NCI-H1048 (cell line): ENCODE measurements around the gene NUMA1.
A peak's percentile ranks its signal among the peaks of the same experiment; 100 is the strongest.

Experiments
- DNase-seq: peaks from one replicate; lab custom pipeline; 2025; lab: John Stamatoyannopoulos, UW

Gene NUMA1, protein sequence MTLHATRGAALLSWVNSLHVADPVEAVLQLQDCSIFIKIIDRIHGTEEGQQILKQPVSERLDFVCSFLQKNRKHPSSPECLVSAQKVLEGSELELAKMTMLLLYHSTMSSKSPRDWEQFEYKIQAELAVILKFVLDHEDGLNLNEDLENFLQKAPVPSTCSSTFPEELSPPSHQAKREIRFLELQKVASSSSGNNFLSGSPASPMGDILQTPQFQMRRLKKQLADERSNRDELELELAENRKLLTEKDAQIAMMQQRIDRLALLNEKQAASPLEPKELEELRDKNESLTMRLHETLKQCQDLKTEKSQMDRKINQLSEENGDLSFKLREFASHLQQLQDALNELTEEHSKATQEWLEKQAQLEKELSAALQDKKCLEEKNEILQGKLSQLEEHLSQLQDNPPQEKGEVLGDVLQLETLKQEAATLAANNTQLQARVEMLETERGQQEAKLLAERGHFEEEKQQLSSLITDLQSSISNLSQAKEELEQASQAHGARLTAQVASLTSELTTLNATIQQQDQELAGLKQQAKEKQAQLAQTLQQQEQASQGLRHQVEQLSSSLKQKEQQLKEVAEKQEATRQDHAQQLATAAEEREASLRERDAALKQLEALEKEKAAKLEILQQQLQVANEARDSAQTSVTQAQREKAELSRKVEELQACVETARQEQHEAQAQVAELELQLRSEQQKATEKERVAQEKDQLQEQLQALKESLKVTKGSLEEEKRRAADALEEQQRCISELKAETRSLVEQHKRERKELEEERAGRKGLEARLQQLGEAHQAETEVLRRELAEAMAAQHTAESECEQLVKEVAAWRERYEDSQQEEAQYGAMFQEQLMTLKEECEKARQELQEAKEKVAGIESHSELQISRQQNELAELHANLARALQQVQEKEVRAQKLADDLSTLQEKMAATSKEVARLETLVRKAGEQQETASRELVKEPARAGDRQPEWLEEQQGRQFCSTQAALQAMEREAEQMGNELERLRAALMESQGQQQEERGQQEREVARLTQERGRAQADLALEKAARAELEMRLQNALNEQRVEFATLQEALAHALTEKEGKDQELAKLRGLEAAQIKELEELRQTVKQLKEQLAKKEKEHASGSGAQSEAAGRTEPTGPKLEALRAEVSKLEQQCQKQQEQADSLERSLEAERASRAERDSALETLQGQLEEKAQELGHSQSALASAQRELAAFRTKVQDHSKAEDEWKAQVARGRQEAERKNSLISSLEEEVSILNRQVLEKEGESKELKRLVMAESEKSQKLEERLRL (N-terminal part only)

DNA sequence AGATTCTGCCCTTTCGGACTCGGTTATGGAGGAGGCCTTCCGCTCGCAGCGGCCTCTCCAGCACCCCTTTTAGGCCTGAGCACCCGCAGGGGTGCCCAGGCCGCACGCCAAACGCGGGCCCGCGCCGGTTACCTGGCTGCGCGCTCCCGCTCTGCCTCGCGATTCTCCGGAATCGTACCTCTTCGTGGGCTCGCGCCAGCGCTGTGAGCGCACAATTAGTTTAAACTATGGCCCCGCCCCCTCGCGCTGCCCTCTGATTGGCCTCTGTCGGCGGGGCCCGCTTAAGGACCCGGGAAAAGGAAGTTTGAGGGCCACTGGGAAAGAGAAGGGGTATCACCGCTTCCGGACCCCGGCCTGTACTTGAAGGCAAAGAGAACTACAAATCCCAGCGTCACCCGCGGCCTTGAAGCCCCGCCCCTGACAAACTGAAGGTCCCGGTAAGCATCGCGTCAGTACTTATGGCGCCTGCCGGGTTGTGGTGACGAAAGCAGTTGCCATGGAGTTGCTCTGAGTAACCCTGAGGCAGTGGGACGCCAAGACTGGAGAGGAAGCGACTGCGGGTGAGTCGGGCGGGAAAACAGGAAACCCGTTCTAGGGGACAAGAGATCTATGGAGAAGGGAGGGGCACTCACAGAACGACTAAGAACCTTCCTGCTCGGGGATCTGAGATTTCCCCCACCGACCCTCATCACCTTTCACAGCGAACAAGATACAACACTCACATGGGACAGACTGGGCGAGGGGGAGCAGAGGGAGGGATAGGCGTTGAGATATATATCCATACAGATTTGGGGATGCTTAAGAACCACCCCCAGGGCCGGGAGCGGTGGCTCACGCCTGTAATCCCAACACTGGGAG is at the start of gene NUMA1, which contains the start of gene LRRC51:
Gene NUMA1 (minus strand): TSS at position 217 of the 858 bp plus-strand sequence. CDS start 44,599 bp downstream, outside the sequence.
Gene LRRC51 (plus strand): TSS at position 525 of the 858 bp plus-strand sequence. CDS start 8,234 bp downstream, outside the sequence.
- DNase-seq = peak; percentile 99

GRCh38 chr11:72129381-72129780 is 49.0 kb upstream of the NUMA1 start:
- DNase-seq = no peak

- DNase-seq = no peak
Measured at GRCh38 chr11:72127923-72128322, 47.6 kb upstream of the NUMA1 start.

- no peak for DNase-seq
Measured at GRCh38 chr11:72125956-72126355, 45.6 kb upstream of the NUMA1 start.

DNA sequence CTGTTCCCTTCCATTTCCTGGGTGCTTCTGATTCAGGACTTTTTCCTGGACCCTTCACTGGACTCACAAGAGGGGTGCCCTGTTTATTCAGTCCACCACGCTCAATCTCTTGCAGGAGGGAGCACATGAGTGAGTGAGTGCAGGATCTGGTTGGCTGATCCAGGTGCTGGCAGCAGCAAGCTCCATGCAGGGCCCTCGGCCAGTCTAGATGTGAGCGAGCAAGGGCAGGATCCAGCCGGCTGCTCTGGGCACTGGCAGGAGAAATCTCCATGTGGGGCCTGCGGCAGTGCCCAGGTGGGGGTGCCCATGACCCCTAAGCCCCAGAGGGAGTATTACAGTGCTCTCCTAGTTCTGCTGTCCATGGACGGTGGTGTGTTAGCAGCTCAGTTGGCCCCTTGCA is 43.7 kb upstream of the NUMA1 start:
- DNase-seq = no peak

DNA sequence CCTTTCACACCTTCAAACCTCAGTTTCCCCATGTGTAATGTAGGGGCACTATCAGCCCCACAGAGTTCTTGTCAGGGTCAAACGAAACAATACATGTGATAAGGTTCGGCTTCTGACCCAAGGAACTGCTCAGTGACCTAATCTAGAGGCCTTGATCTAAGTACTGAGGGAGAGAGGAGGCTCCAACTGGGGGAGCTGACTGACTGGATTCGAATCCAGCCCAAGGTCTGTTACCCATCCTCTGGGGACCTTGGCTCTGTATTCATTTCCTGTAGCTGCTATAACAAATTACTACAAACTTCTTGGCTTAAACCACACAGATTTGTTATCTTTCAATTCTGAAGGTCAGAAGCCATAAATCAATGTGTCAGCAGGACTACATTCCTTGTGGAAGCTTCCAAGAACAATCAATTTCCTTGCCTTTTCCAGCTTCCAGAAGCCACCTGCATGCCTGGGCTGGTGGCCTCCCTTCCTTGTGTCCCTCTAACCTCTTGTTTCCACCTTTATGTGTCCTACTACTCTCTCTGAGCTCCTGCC is 42.8 kb upstream of the NUMA1 start:
- no peak for DNase-seq

- no peak for DNase-seq
Measured at GRCh38 chr11:72122607-72123006, 42.3 kb upstream of the NUMA1 start.

DNA sequence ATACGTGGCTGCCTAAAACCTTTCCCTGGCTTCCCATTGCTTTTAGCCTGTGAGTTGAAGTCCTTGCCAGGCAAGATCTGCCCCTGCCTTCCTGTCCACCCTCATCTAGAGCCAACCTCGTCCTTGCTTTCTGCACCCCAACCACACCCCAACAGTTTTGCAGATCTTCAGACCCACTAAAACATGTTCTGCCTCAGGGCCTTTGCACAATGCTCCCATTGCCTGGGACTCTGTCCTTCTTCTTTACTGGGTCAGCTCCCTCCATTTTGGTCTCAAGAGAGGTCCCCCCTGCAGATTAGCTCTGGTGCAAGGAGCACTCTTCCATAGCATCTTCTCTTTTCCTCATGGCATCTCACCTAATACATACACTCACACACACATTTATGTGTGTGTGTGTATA is 40.6 kb upstream of the NUMA1 start:
- DNase-seq = no peak

GRCh38 chr11:72119198-72119597 is 38.9 kb upstream of the NUMA1 start:
- DNase-seq = no peak

DNA sequence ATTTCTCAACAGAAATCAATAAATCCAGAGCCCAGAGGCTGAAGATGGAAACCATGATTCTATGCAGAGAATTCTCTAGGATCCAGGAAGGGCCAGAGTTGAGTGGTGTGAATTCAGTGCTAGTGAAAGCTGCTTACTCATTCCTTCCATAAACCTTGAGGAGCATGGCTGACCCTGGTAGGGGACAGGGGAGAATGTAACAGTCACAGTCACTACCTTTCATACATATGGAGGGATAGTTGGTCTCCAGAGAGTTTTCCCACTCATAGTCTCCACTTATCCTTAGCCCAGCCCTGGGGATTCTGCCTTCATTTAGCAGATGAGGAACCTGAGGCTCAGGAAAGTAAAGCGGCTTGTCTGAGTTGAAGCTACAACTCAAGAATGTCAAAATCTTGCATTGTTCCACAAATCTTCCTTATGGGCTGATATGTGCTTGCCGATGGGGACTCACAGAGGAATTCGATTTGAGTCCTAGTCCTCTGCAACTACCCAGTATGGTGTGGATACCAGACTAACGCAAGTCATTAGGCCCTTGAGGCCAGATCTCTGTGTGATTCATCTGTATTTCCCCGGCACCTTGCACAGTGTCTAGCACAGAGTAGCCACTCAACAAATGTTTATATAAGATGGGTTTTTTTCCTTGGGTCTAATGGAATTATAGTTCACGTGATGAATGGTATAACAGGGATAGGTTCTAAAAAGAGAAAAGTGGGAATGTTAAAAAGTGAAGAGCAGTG is 35.8 kb upstream of the NUMA1 start:
- no peak for DNase-seq

DNA sequence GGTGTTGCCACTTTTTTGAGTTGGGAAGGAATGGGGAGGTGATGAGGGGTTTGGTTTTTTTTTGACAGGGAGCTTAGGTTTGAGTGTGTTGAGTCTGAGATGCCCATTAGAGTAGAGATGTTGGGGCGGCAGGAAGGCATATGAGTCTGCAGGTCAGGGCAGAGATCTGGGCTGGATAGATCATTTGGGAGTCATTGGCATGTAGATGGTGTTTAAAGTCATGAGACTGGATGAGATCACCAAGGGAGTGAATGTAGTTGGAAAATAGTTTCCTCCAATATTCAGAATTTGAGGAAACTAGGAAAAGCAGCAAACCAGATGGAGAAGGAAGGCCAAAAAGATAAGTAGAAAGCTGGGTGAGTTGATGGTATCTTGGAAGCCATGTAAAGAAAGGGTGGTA is 34.2 kb upstream of the NUMA1 start:
- DNase-seq = no peak

DNA sequence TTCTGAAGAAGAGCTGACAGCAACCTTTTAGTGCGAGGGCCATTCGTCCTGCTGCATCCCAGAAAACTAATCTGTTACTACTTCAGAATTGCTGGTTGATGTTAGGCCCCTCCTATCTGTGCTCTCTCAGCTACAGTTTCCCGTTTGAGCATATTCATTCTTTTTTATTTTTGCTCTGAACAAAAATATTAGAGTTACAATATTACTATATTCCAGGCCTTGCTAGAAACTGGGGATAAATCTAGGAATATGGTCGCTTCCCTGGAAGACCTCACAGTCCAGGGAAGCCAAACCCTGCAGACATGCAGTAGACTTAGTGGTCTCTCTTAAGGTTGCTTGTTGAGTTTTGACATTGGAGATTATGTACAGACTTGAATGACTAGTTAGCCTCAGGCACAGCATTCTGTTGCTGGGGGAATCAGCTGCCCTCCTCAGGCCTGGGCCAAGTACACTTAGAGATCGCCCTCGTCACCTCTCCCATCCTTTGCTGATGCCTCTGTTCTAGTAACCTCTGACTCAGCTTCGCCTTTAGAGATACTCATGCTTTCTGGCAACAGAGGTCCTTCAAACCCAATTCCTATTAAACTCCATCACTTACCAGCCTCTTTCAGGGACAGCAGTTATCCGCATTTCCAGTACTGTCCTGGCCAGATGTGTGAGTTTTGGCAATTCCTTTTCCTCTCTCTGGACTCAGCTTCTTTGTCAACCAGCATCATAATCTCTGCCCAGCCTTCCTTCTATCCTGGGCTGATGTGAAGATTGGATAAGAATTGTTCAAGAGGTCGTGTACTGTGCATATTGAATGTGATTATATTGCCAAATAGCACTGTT is 32.9 kb upstream of the NUMA1 start:
- DNase-seq = no peak

GRCh38 chr11:72112143-72112977 is 32.0 kb upstream of the NUMA1 start, which contains the start of gene ANAPC15:
Gene ANAPC15 (minus strand): TSS chr11:72112695. CDS start chr11:72111276, 1,419 bp downstream.
- peak; percentile 98 for DNase-seq

DNA sequence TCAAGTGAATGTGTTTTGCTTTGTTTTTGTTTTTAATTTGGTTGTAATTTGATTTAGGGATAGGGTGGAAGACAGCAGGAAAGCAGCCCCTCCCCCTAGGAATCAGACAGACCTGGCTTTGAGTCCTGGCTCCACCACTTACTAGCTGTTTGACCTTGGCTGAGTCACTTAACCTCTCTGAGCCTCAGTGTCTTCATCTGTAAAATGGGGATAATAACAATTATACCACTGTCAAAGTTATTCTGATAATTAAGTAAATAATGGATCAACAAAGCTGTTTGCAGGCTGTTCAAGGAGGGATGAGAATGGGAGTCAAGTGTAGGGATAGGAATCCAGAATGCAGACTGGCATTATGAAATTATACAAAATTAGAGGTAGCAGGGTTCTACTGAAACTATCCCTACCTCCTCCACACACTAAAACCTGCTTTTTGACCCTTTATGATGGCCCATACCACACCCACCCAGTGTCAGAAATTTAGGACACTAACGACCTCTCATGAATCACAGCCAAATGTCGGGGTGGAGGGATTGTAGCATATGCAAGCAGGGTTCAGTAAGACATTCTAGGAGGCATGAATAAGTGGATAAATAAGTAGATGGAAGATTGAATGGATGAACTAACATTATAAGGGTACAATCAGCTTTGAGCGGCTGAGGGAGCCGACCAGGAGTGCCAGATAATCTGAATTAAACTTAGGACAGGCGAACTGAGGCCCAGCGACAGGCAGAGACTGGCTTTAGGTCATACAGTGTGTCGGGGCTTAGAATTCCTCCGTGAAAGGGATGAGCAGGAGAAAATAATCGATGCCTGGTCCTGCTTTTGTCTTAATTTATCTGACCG is 31.2 kb upstream of the NUMA1 start:
- DNase-seq = no peak

- DNase-seq = no peak
Measured at GRCh38 chr11:72105888-72106287, 25.5 kb upstream of the NUMA1 start, which contains the start of gene TOMT. Gene TOMT (plus strand): TSS chr11:72105924. CDS start chr11:72105952, 28 bp downstream.

- no peak for DNase-seq
Measured at GRCh38 chr11:72103754-72104167, 23.4 kb upstream of the NUMA1 start.
